Muscle of arm (tissue), 14 donors: ENCODE measurements around the gene KLHL25. TPM values are rescaled to one million over a fixed set of nuclear protein-coding genes. Genes with fewer than 3 reads are reported as not detected.
"Not testable (repeated sequence)": the region's sequence is repeated elsewhere in the genome, so short reads cannot be mapped to it uniquely, and the experiment has no call there.

ENCODE experiments used
- DNase-seq: peaks from one replicate; pipeline ENCODE4 v3.0.0-alpha.2; 2013
- long read RNA-seq, 11 donors: transcript quantifications; one replicate each; lab custom pipeline, GENCODE V29; 2026
- polyA plus RNA-seq, 12 donors: library from polyadenylated mRNA; unstranded; fragments of 120-200 nt; gene quantifications; one replicate each; pipeline ENCODE4 v1.2.1, GENCODE V29; 2013; ENCODE audit not compliant: insufficient read length in 12 of 12

The KLHL25 gene, protein sequence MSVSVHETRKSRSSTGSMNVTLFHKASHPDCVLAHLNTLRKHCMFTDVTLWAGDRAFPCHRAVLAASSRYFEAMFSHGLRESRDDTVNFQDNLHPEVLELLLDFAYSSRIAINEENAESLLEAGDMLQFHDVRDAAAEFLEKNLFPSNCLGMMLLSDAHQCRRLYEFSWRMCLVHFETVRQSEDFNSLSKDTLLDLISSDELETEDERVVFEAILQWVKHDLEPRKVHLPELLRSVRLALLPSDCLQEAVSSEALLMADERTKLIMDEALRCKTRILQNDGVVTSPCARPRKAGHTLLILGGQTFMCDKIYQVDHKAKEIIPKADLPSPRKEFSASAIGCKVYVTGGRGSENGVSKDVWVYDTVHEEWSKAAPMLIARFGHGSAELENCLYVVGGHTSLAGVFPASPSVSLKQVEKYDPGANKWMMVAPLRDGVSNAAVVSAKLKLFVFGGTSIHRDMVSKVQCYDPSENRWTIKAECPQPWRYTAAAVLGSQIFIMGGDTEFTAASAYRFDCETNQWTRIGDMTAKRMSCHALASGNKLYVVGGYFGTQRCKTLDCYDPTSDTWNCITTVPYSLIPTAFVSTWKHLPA
- 10 to 100 TPM in 1 of 12 donors, 1 to 10 TPM in 10, not detected in 1; 4.5 to 11.2 (median 6.2) TPM for polyA plus RNA-seq
- long read RNA-seq, donor 1, full-length matches to known transcripts = 4 of 4 reads
- long read RNA-seq, donor 1, partial matches to known transcripts = 0 of 4 reads
- long read RNA-seq, donor 1, other reads (novel, unspliced or antisense) = 0 of 4 reads
- long read RNA-seq, donor 2, full-length matches to known transcripts = 8 of 8 reads
- long read RNA-seq, donor 2, partial matches to known transcripts = 0 of 8 reads
- long read RNA-seq, donor 2, other reads (novel, unspliced or antisense) = 0 of 8 reads
- long read RNA-seq, donor 3, full-length matches to known transcripts = 8 of 8 reads
- long read RNA-seq, donor 3, partial matches to known transcripts = 0 of 8 reads
- long read RNA-seq, donor 3, other reads (novel, unspliced or antisense) = 0 of 8 reads
- long read RNA-seq, donor 4, full-length matches to known transcripts = 5 of 5 reads
- long read RNA-seq, donor 4, partial matches to known transcripts = 0 of 5 reads
- long read RNA-seq, donor 4, other reads (novel, unspliced or antisense) = 0 of 5 reads
- long read RNA-seq, donor 5, full-length matches to known transcripts = 14 of 14 reads
- long read RNA-seq, donor 5, partial matches to known transcripts = 0 of 14 reads
- long read RNA-seq, donor 5, other reads (novel, unspliced or antisense) = 0 of 14 reads
- long read RNA-seq, donor 6, full-length matches to known transcripts = 3 of 3 reads
- long read RNA-seq, donor 6, partial matches to known transcripts = 0 of 3 reads
- long read RNA-seq, donor 6, other reads (novel, unspliced or antisense) = 0 of 3 reads
- long read RNA-seq, donor 7, full-length matches to known transcripts = 7 of 7 reads
- long read RNA-seq, donor 7, partial matches to known transcripts = 0 of 7 reads
- long read RNA-seq, donor 7, other reads (novel, unspliced or antisense) = 0 of 7 reads
- long read RNA-seq, donor 8, full-length matches to known transcripts = 19 of 19 reads
- long read RNA-seq, donor 8, partial matches to known transcripts = 0 of 19 reads
- long read RNA-seq, donor 8, other reads (novel, unspliced or antisense) = 0 of 19 reads
- long read RNA-seq, donor 9, full-length matches to known transcripts = 8 of 8 reads
- long read RNA-seq, donor 9, partial matches to known transcripts = 0 of 8 reads
- long read RNA-seq, donor 9, other reads (novel, unspliced or antisense) = 0 of 8 reads
- long read RNA-seq, donor 10, full-length matches to known transcripts = 6 of 6 reads
- long read RNA-seq, donor 10, partial matches to known transcripts = 0 of 6 reads
- long read RNA-seq, donor 10, other reads (novel, unspliced or antisense) = 0 of 6 reads
- long read RNA-seq, donor 11, full-length matches to known transcripts = 4 of 4 reads
- long read RNA-seq, donor 11, partial matches to known transcripts = 0 of 4 reads
- long read RNA-seq, donor 11, other reads (novel, unspliced or antisense) = 0 of 4 reads

DNA sequence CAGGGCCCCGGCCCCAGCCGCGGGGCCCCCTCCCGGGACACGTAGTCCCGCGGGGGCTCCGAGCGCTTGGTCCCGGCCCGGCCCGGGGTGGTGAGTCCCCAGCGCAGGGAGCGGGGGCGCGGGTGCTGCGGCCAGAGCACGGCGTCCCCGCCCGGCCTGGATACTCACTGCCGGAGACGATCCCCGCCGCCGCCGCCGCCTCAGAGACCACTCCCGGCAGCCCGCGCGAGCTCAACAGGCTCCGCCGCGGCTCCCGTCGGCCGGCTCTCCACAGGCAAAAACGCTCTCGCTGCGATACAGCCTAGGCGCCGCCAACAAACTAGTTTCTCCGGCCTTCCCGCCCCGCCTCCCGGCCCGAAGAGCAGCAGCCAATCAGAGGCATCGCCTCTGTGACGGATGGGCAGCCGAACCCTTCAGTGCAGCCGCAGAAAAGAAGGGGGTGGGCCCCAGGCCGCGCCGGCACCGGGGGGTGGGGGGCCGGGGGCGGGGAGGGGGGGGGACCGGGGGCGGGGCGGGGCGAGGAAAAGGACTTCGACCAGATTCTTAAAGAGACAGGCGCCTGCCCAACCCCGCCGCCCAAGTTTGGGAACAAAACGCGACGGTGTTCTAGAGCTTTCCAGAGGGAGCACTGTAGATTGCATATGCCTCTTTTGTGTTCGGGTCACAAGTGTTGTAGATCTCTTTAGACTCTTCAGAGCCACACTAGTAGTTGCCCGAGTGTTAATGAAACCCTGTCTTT, at the start of gene KLHL25:
KLHL25 (minus strand) TSS at position 328 of the 739 bp plus-strand sequence. CDS start 25,115 bp downstream, outside the sequence.
- peak; percentile 96 for DNase-seq

DNA sequence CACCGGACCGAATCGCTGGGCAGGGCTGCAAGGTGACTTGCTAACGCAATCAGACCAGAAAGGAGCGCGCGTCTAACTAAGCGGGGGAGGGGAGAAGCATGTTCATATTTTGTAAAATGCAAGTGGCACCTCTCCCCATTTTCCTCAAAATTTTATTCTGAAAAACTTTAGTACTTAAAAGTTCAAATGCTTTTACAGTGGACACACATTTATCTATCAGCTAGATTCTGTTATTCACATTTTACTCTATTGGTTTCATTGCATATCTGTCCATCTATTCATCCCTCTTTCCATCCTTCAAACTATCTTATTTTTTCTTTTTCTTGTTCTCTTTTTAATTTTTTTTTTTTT, 46.1 kb upstream of the KLHL25 start:
- DNase-seq = no peak

DNA sequence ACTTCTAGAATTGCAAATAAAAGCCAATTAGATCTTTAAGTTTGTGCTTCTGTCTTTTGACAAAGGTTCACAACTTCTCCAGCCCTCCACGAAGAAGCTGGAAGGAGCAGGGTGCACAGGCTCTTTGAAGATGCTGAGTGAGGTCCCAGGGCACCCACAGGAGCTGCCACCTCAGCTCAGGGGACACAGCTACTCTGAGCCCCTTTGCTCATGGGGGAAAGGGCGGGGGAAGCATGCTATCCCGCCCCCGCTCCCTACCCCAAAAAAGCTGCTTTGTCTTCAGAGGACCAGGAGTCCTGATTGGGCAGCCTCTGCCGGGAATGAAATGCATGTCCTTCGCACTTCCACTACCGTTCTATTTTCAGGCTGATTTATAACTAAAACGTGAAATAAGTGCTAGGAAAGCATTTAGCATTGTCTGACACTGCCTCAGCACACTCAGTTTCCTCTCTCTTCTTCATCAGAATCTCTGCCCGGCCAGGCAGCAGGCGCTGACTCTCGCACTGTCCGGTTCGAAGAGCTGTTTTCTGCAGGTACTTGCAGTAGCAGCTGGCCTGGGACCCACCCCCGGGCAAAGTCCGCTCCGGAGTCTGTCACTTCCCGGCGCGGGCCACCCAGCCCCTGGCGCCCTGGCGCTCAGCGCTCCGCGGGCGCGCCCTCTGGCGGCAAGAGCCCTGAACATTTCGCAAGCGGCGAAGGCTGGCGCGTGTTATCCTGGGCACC, 45.5 kb upstream of the KLHL25 start:
- DNase-seq = peak; percentile 83

DNA sequence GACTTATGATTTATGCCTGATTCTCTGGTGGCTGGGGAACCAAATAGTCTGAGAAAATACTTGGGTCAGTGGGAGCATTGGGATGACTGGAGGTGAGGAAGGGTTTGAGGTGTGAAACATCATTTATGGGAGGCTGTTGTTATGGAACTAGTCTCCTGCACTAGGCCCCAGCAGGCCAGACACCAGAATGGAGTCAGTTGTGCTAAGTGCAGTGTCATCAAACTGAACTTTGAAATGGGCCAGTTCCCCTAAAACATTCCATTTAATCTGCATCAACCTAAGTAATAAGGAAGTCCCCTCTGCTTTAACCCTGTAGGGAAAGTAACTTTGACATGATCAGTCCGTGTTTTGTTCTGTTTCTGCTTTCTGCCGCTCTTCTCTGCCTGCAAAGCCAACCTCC, 44.9 kb upstream of the KLHL25 start:
- DNase-seq = no peak

DNA sequence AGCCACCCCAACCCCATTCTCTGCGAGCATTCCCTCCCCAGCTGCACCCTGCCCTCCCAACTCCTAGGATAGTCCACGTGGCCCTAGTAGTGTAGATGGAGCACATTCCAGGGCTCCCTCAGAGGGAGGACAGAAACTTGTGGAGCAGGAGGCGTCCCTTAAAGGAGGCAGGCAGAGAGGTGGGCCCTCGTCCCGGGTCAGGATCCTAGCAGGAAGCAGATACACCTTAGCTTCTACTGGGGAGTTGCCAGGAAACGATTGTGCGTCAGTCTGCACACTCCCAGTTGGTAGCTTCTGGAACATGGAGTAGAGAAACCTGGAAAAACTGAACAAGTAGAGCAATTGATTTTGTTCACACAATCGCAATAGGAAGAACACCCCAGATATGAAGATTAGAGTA, 43.9 kb upstream of the KLHL25 start:
- DNase-seq = no peak

DNA sequence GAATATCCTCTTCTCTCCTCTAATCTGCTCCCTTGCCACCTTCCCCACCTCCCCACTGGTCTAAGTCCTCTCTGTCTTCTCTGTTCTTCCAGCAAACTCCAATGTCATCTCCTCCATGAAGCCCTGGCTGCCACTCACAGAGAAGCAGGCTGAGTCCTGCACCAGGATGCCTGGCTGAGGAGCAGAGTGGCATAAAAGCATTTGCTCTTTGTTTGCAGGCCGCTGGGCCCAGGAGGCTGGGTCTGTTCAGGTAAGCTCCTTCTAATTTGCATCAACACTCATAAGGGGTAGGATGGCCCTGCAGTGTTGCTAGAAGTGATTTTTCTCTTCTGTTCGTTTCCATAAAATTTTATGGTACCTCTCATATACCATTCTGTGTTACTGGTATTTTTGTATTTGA, 43.2 kb upstream of the KLHL25 start:
- no peak for DNase-seq

DNA sequence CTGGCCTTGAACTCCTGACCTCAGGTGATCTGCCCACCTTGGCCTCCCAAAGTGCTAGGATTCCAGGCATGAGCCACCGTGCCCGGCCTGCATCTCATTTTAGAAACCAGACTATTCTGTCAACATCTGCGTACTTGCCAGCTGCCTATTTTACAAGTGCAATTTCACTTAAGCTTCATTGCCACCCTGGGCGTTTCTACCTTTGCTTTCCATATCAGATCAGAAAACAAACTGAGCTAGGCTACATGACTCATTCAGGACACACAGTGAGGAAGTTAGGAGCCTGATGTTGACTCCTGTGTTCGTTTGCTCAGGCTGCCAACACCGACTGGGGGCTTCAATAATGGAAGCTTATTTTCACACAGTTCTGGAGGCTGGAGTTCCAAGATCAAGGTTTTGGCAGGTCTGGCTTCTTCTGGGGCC, 42.3 kb upstream of the KLHL25 start:
- DNase-seq = no peak

DNA sequence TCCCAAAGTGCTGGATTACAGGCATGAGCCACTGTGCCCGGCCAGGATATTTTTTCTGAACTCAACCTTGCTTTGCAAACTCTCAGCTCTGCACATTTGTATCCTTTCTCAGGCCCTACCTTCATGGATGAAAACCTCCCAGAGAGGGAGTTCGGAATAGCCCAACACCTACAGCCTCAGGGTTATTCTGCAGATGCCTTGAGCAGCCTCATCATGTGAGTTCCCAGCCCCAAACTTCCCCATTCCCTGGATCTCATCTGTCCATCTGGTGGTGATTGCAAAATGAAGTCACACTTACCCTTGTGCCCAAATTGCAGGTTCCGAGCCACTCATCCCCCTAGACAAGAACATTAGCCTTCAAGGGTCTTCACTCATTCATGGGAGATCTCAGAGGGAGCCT, 39.9 kb upstream of the KLHL25 start:
- DNase-seq = no peak

DNA sequence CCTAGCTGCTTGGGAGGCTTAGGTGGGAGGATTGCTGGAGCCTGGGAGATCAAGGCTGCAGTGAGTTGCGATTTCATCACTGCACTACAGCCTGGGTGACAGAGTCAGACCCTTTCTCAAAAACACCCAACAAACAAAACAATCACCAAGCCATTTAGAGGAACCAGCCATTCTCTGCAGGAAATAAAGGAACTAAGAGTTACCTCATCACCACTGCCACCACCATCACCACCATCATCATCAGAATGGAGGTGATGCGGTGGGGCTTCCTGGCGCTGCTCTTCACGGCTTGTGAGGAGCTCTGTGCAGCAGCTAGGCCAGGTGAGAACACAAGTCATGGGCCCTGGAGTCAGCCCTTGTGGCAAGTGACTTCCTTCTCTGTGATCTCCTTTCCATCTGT, 37.7 kb upstream of the KLHL25 start:
- no peak for DNase-seq

DNA sequence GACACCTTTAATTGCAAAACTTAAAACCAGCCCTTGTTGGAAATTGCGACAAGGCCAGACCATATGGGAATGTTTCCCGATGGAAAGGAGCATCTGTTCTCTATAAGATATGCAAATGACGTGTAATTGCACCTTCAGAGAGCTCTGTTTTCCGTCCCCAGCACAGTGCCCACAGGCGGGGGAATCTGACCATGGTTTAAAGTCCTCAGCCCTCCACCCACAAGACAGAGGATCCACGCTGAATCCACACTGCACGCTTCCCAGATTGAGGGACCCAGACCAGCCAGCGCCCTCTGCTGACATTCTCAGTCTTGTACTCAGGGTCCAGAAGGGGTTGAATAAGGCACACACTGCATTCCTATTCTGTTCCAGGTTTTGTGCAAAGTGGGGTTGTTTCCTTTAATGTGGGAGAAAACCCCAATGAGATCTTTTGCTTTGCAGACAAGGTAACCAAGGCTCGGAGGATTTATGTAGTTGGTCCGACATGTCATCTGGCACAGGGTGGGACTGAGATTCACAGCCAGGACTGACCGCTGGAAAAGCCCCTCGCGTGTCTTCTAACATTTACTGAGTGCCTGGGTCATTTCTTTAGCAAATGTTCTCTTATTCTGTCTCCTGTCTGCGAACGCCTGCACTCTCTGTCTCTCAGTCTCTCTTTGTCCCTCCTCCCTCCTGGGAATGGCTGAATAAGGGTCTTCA, 36.8 kb upstream of the KLHL25 start:
- peak; percentile 73 for DNase-seq

DNA sequence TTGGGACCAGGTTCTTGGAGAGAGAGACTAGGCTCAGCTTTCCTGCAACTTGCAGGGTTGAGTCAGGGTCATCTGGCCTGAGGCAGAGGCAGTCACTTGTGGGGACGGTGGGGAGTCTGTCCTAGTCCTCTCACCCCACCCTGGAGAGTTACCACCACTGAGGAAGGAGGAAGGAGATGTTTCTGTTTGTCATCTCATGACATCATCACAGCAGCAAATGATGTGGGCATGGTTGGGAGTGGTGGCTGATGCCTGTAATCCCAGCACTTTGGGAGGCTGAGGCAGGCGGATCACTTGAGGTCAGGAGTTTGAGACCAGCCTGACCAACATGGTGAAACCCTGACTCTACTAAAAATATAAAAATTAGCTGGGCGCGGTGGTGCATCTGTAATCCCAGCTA, 35.0 kb upstream of the KLHL25 start:
- not testable (repeated sequence) for DNase-seq

DNA sequence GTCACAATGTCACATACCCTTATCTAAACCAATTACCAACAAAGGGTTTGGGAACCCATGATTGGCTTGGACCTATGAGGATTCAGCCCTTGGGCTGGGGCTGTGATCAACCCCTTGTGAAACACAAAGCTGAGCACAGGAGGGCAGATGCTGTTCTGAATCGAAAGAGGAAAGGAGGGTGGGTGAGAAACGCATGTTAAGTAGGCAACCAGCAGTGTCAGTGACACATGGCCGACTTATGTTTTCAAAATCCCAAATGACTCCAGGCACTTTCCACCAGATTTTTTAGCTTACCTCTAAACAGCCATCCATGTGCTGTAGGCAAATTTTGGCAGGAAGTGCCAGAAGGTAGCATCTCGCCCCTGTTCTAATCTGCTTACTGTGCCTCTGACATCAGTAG, 34.1 kb upstream of the KLHL25 start:
- no peak for DNase-seq

DNA sequence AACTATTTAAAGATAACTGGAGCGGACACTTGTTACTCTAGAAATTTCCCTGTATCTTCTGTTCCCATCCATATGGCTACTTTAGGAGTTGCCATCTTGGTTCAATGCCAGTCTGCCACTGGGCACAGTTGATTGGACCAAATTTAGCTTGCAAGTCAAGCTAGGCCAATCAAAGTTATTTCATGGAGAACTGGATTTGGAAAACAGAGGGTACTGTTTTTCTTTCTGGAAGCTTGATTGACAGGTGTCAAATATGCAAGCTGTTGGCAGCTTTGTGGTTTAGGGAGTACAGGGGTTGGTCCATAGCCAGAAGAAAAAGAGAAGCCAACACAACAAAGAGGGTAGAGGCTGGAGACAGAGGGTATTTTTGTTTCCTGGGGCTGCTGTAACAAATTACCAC, 33.4 kb upstream of the KLHL25 start:
- no peak for DNase-seq

DNA sequence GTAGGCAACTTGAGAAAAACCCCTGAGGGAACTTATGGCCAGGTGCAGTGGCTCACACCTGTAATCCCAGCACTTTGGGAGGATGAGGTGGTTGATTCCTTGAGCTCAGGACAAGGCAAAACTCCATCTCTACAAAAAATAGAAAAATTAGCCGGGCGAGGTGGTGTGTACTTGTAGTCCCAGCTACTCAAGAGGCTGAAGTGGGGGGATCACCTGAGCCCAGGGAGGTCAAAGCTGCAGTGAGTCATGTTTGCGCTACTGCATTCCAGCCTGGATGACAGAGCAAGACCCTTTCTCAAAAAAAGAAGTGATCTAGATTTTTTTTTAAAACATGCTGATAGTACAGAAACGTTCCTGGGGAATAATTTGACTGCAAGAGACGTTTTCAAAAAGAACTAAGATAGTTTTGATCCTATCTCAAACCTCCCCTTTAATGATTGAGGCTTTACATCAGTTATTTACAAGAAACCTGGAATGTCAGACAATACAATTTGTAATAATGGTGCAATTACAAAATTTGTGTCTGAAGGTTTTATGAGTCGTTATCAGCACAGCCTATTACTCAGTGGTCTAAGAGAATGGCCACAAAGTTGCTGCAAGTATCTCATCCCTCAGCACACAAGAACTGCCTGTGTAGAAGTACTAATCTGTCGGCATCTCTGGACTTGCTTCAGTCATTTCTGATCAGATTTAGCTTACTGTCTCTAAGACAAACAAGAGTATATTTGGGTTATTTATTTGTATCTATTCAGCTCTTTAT, 32.2 kb upstream of the KLHL25 start:
- DNase-seq = no peak

DNA sequence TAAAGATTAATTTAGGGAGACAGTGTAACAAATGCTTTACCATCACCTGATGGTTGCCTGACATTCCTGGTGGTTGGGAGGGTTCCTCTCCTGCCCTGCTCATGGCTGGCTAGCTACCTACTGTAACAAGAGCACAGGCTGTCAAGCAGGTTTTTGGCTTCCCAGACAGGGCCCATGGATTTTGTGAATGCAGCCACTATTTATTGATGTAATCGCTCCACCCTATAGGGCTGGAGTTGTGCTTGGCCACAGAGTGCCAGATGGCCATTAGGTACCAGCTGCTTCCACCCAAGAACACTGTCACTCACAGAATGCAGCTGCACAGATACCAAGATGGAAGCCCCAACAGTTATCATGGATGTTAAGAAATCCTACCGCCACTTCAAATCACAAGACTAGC, 31.0 kb upstream of the KLHL25 start:
- DNase-seq = no peak

DNA sequence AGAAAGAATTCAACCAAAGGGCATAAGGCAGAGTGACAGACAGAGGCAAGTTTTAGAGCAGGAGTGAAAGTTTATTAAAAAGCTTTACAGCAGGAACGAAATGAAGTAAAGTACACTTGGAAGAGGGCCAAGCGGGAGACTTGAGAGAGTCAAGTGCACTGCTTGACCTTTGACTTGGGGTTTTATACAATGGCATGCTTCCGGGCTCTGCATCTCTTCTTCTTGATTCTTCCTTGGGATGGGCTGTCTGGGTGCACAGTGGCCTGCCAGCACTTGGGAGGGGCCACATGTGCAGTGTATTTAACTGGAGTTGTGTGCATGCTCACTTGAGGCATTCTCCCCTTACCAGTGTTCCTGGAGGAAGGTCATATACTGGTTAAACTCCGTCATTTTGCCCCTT, 30.4 kb upstream of the KLHL25 start:
- DNase-seq = no peak

DNA sequence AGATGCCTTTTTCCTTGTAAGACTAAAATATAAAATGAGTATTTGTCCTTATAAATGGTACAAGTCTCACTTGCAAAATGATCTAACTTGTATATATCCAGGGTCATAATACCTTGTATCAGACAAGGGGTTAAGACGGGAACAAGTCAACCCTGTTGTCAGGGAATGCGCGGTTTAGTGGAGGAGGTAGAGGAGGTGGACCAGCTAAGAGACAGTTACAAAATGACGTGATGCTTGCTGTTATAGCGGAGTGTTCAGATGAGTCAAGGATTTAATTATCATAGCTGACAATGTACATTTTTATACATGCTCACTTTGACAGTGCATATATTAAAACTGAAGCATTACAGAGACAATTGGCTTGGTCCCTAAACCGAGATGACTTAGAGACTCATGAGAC, 26.8 kb upstream of the KLHL25 start:
- no peak for DNase-seq

DNA sequence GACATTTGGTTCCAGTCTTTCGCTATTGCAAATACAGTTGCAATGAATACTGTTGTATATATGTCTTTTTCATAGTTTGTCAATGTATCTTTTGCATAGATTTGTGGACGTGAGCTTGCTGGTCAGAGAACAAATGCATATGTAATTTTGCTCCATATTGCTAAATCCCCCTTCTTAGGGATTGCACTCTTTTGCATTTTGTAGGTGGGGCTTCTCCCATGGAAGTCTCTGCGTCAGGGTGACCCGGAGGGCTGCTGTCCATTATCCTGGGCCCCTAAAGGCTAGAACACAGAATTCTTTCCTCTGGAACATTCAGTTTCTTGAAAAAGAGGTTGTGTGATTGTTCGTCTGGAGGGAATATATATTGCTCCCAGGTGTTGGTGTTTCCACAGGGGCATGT, 25.2 kb upstream of the KLHL25 start:
- no peak for DNase-seq
